Mesothelial cell of epicardium (in vitro differentiated cells): Measurements from ENCODE around the gene CDKAL1. TPM values are rescaled to one million over a fixed set of nuclear protein-coding genes. Genes with fewer than 3 reads are reported as not detected.
A peak's percentile ranks its signal among the peaks of the same experiment; 100 is the strongest.

Experiments used
- DNase-seq, 2 experiments: peaks; one replicate each; pipeline ENCODE4 v3.0.0; 2021; ENCODE audit warnings: low spot score in 2 of 2; ENCODE audit not compliant: unreplicated experiment in 2 of 2
- H3K27ac Mint-ChIP-seq: 2 replicates; pipeline ENCODE4 v1.8.0; 2021; ENCODE audit warnings: mixed read lengths
- H3K27me3 Mint-ChIP-seq: 2 replicates; pipeline ENCODE4 v1.8.0; 2021; ENCODE audit warnings: low read depth, mixed read lengths
- H3K36me3 Mint-ChIP-seq: 2 replicates; pipeline ENCODE4 v1.8.0; 2021; ENCODE audit warnings: mixed read lengths
- H3K4me1 Mint-ChIP-seq: 2 replicates; pipeline ENCODE4 v1.8.0; 2021; ENCODE audit warnings: mixed read lengths
- H3K4me3 Mint-ChIP-seq: 2 replicates; pipeline ENCODE4 v1.8.0; 2021; ENCODE audit warnings: mild to moderate bottlenecking, moderate library complexity, mixed read lengths
- H3K9me3 Mint-ChIP-seq: 2 replicates; pipeline ENCODE4 v1.8.0; 2021; ENCODE audit warnings: mixed read lengths
- CTCF ChIP-seq: fragments of 200-600 bp; sonication (generic); IDR thresholded peaks from one replicate; pipeline ENCODE4 v1.5.0; 2021; ENCODE audit warnings: antibody characterized with exemption; ENCODE audit not compliant: unreplicated experiment
- total RNA-seq: library from RNA; stranded (reverse); gene quantifications from 3 replicates; pipeline ENCODE4 v1.2.1, GENCODE V29; 2021

The CDKAL1 gene
- total RNA-seq, 1 donor from 2014 or later: 22.6 TPM

GRCh38 chr6:20691185-20691584 is 156.9 kb downstream of the CDKAL1 start:
- H3K9me3 Mint-ChIP-seq: peaks cover 8% of the 10 kb centered on the region
- H3K27ac Mint-ChIP-seq: no peak overlapping the region
- H3K4me3 Mint-ChIP-seq: no peak overlapping the region
- DNase-seq: no peak
- peaks cover 18% of the 10 kb centered on the region for H3K4me1 Mint-ChIP-seq
- H3K27me3 Mint-ChIP-seq: no peaks in the 10 kb centered on the region
- H3K36me3 Mint-ChIP-seq: peaks cover 4% of the 10 kb centered on the region
- TF ChIP-seq CTCF: no peak

GRCh38 chr6:20692023-20692422 is 157.8 kb downstream of the CDKAL1 start:
- H3K27me3 Mint-ChIP-seq: no peaks in the 10 kb centered on the region
- no peak for DNase-seq
- TF ChIP-seq CTCF: no peak
- H3K9me3 Mint-ChIP-seq: peaks cover 8% of the 10 kb centered on the region
- H3K36me3 Mint-ChIP-seq: peaks cover 4% of the 10 kb centered on the region
- no peak overlapping the region for H3K4me3 Mint-ChIP-seq
- no peak overlapping the region for H3K27ac Mint-ChIP-seq
- H3K4me1 Mint-ChIP-seq: peaks cover 22% of the 10 kb centered on the region

DNA sequence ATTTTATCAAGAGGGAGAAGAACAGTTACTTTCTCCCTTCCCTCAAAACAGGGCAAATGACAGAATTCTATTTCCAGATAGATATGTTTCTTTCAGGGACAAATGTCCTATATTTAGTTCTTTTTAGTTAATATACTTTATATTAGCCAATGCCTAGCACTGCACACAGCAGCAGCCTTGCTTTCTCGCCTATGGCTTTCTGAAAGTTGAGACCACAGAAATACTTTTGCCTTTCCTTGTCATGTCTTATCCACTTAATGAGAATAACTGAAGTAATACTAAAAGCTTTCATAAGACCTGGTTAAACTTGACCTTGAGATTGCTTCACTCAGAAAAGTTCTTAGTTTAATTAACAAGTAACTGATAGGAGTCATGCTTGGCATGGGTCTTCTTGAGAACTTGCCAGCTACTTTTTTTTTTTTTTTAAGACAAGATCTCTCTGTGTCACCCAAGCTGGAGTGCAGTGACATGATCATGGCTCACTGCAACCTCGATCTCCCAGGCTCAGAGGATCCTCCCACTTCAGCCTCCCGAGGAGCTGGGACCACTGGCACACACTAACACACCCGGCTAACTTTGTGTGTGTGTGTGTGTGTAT is 159.3 kb downstream of the CDKAL1 start:
- Mint-ChIP-seq H3K4me1 (peaks cover 31% of the 10 kb centered on the region), H3K4me3 (no peak overlapping the region), H3K9me3 (peaks cover 2% of the 10 kb centered on the region), H3K36me3 (no peaks in the 10 kb centered on the region), H3K27me3 (no peaks in the 10 kb centered on the region), H3K27ac (no peak overlapping the region)
- no peak for DNase-seq
- TF ChIP-seq CTCF: no peak

GRCh38 chr6:20696676-20697075 is 162.4 kb downstream of the CDKAL1 start:
- TF ChIP-seq CTCF: no peak
- peaks cover 45% of the 10 kb centered on the region for H3K4me1 Mint-ChIP-seq
- H3K9me3 Mint-ChIP-seq: no peaks in the 10 kb centered on the region
- H3K27me3 Mint-ChIP-seq: no peaks in the 10 kb centered on the region
- H3K27ac Mint-ChIP-seq: peak overlapping the region; percentile 60
- no peaks in the 10 kb centered on the region for H3K36me3 Mint-ChIP-seq
- no peak overlapping the region for H3K4me3 Mint-ChIP-seq
- DNase-seq: no peak

DNA sequence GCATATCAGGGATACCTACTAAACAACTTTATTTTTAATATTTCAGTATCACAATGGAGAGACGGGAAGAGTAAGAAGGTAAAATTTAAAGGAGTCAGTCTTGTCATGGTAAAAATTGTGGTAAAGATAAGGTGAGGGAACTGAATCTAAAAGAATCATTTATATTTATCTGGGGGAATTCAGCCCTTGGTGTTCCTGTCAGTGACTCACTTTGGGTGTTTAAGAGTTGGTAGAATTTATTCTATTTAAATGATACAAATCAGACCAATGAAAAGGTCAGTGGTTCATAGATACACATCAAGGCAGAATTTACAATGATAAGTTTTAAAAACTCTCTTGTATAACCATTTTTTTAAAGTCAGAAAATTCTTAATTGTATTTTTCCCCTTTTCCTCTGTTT is 164.4 kb downstream of the CDKAL1 start:
- no peak for DNase-seq
- Mint-ChIP-seq H3K9me3 (no peaks in the 10 kb centered on the region), H3K27me3 (no peaks in the 10 kb centered on the region), H3K27ac (peak overlapping the region; percentile 44), H3K4me1 (peaks cover 40% of the 10 kb centered on the region), H3K4me3 (no peak overlapping the region), H3K36me3 (no peaks in the 10 kb centered on the region)
- TF ChIP-seq CTCF: no peak

DNA sequence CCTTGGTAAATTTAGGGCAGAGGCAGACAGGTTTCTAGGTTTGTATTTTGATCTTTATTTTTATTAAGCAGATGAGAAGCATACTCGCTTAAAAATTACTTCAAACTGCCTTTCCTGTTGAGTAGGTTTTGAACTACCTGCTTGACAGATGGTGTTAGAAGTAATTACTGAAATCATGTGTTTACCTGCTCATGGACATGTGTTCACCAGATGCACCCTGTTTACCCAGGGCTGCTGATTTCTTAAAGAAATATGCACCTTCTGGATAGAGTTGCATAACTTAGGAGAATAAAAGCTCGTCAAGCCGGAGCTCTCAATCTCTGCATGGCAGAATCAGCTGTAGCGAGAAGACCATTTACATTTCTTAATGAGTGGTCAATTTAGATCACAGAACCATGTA is 165.1 kb downstream of the CDKAL1 start:
- Mint-ChIP-seq H3K27me3 (no peaks in the 10 kb centered on the region), H3K36me3 (no peaks in the 10 kb centered on the region), H3K4me3 (no peak overlapping the region), H3K27ac (no peak overlapping the region), H3K4me1 (peaks cover 45% of the 10 kb centered on the region), H3K9me3 (no peaks in the 10 kb centered on the region)
- TF ChIP-seq CTCF: no peak
- no peak for DNase-seq
